Measurements from ENCODE around the gene FAM53B.
"Not testable (repeated sequence)": the region's sequence is repeated elsewhere in the genome, so short reads cannot be mapped to it uniquely, and the experiment has no call there.

Gene FAM53B

DNA sequence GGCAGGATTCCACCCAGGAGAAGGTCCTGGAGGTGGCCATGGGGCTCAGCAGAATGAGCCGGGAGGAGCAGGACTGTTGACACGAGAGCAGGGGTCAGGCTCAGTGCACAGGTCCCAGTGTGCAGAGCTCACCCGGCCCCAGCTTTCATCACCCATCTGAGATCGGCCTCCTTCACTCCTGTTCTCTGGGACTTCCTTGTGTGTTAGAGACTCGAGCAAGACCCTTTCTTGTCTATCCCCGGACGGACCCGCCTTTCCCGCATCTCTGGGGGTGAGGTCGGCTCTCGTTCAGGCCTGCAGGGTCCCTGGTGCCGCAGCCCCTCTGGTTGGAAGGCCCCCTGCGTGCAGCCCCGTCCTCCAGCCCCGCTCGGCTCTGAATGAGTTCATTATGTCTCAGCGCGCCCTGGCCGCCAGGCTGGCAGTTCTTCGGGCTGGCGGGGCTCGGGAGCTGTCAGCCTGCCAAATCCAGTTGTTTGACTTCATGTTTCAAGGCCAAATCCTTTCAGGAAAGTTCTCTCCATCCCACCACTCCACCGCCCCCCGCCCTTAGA lies 154.6 kb downstream of the FAM53B start:
- TF ChIP-seq, protein P1, sequence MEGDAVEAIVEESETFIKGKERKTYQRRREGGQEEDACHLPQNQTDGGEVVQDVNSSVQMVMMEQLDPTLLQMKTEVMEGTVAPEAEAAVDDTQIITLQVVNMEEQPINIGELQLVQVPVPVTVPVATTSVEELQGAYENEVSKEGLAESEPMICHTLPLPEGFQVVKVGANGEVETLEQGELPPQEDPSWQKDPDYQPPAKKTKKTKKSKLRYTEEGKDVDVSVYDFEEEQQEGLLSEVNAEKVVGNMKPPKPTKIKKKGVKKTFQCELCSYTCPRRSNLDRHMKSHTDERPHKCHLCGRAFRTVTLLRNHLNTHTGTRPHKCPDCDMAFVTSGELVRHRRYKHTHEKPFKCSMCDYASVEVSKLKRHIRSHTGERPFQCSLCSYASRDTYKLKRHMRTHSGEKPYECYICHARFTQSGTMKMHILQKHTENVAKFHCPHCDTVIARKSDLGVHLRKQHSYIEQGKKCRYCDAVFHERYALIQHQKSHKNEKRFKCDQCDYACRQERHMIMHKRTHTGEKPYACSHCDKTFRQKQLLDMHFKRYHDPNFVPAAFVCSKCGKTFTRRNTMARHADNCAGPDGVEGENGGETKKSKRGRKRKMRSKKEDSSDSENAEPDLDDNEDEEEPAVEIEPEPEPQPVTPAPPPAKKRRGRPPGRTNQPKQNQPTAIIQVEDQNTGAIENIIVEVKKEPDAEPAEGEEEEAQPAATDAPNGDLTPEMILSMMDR (IDR thresholded peaks at IDR 0.05; ENCODE audit: control insufficient read depth, insufficient read depth, low read depth, low read length, missing control alignments), result no peak
- no peak overlapping the region for H3K4me3 ChIP-seq (ENCODE audit: control insufficient read depth, low read depth, low read length)
- no peak for DNase-seq (ENCODE audit: low read depth)

DNA sequence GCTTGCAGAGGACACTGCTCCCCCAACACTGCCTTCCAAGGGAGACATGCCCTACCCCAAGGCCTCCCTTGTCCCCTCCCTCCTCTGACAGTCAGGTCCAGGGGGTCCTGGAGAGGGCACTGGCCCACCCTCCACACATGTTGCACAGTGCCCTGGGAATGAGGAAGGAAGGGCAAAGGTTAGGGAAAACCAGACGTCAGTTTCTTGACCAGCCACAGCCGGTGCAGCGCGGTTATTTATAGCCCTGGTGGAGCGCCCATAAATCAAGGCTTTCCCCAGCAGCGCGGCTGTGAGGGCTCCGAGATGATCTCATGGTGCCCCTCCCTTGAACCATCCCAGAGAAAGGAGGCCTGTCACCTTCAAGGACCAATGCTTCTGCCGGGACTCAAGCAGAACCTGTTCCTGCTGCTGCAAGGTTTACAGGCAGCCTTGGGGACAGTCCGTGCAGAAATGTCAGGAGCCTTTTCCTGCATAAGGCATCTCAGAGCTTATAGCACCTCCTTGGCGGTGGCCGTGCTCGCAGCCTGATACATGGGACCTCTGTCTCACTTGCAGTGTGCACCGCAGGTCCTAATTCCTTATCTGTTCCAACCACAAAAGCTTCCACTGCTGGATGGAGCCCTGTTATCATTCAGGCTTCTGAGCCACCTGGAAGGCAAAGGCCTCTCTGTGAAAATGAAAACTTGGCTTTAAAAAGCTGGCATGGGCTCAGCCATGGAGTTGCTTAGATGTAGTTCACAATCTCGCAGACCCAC lies 155.3 kb downstream of the FAM53B start:
- TF ChIP-seq, protein P1 (IDR thresholded peaks at IDR 0.05; ENCODE audit: control insufficient read depth, insufficient read depth, low read depth, low read length, missing control alignments), result no peak
- H3K4me3 ChIP-seq (ENCODE audit: control insufficient read depth, low read depth, low read length), result no peak overlapping the region
- DNase-seq (ENCODE audit: low read depth), result no peak

DNA sequence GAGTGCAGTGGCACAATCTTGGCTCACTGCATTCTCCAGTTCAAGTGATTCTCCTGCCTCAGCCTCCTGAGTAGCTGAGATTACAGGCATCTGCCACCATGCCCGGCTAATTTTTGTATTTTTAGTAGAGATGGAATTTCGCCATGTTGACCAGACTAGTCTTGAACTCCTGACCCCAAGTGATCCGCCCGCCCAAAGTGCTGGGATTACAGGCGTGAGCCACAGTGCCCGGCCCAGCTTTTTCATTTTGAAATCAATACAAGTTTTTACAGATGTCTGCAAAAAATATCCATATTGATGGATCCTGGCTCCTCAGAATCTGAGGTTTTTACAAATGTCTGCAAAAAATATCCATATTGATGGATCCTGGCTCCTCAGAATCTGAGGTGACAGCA lies 155.8 kb downstream of the FAM53B start:
- DNase-seq (ENCODE audit: low read depth); H3K4me3 ChIP-seq (ENCODE audit: control insufficient read depth, low read depth, low read length): not testable (repeated sequence)

DNA sequence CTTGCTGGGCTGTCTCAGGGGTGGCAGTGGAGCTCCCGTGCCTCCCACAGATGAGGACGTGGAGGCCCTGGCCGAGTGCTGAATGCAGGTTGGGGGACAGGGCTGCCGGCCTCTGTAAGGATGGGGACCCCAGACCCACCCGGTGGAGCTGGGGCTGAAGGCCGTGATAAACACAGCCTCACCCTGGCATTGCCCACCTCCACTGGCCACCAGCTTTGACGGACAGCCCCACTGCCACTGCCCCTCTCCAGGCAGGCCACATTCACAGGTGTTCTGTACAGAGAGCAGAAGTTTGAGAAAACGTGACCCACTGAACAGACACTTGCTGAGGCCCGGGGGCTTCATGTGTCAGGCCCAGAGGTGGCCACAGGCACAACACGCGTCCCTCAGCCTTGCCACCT lies 156.4 kb downstream of the FAM53B start:
- TF ChIP-seq, protein P1 (IDR thresholded peaks at IDR 0.05; ENCODE audit: control insufficient read depth, insufficient read depth, low read depth, low read length, missing control alignments), result no peak
- DNase-seq (ENCODE audit: low read depth), result no peak
- no peak overlapping the region for H3K4me3 ChIP-seq (ENCODE audit: control insufficient read depth, low read depth, low read length)

DNA sequence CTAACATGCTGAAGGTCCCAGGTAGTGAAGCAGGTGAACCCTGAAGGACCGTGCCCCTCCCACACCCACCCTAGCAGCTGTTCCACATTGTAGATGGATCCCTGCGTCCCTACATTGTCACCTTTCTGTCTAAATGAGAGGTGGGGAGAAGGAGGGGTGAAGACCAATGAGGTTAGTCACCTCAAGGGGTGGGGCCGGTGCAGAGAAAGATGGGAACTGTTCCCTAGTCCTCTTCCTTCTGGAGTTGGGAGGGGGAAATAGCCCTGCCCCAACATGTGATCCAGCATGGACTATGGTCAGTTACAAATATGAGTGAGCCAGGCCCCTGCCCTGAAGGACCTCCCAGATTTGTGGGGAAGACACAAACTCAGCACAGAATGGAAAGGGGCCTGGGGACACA lies 158.0 kb downstream of the FAM53B start:
- no peak for DNase-seq (ENCODE audit: low read depth)
- no peak overlapping the region for H3K4me3 ChIP-seq (ENCODE audit: control insufficient read depth, low read depth, low read length)
- TF ChIP-seq, protein P1 (IDR thresholded peaks at IDR 0.05; ENCODE audit: control insufficient read depth, insufficient read depth, low read depth, low read length, missing control alignments), result no peak

DNA sequence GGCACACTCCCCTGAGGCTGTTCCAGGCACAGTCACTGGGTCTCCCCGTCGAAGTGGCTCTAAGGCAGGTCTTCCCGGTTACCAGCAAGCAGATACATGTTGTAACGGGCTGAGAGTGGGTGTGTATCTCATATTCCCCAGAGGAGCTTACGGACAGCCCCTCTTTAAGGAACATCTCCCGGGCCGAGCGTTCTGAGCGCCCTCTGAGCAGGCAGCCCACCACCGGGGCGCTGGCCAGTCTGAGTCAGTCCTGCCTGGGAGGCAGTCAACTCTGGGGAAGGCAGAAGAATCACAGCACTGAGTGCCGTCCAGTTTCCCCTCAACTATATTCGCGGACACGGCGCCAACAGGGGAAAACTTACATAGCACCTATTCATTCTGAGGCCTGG lies 165.2 kb downstream of the FAM53B start:
- peak; percentile 10 for DNase-seq (ENCODE audit: low read depth)
- TF ChIP-seq, protein P1 (IDR thresholded peaks at IDR 0.05; ENCODE audit: control insufficient read depth, insufficient read depth, low read depth, low read length, missing control alignments), result no peak
- H3K4me3 ChIP-seq (ENCODE audit: control insufficient read depth, low read depth, low read length), result no peak overlapping the region

DNA sequence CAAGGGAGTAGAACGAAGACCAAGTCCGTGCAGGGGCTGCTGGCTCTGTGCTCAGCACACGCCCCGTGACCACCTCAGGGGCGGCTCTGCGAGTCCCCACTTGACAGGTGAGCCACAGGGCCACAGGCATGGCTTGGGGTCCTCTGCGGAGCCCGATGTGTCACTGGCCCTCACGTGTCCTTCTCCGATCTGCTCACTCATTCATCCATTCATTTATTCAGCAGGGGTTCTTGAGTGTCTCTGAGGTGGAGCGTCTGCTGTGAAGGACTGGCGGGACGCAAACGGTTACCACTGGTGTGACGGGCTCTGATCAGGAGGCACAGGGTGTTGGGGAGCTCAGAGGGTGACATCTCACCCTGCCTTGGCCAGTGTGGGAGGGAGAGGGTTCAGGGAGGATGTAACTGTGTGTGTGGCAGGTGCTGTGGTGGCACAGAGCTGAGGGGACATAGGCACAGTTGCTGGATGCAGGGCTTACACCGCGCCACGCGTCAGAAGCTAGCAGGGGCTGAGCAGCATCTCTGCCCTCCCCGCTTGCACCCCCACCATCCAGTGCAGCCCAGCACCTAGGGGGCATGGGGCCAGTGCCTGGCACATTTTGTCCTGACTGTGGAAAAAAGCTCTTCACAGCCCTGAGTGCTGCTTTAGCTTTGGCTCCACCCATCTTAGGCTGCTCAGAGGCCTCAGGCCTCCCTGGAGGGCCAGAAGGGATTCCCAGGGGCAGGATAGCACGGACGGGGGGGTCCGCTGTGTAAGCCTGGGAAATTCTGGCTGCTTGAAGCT lies 165.8 kb downstream of the FAM53B start:
- TF ChIP-seq, protein P1 (IDR thresholded peaks at IDR 0.05; ENCODE audit: control insufficient read depth, insufficient read depth, low read depth, low read length, missing control alignments), result no peak
- DNase-seq (ENCODE audit: low read depth), result no peak
- no peak overlapping the region for H3K4me3 ChIP-seq (ENCODE audit: control insufficient read depth, low read depth, low read length)
